HG03095 (cell line): ENCODE results near the gene DNM3.
"Not testable (repeated sequence)": the region's sequence is repeated elsewhere in the genome, so short reads cannot be mapped to it uniquely, and the experiment has no call there.

Source experiments
- ATAC-seq: cut with Tn5 transposase; IDR thresholded peaks from one replicate; pipeline ENCODE4 v1.9.1; 2021; ENCODE audit warnings: moderate library complexity; ENCODE audit not compliant: unreplicated experiment

The DNM3 gene

GRCh38 chr1:172344444-172344843 lies 503.1 kb downstream of the DNM3 start:
- ATAC-seq = no peak

GRCh38 chr1:172345077-172345476 lies 503.8 kb downstream of the DNM3 start:
- peak; percentile 36 for ATAC-seq

- no peak for ATAC-seq
Measured at GRCh38 chr1:172347416-172347815, 506.1 kb downstream of the DNM3 start.

GRCh38 chr1:172350856-172351255 lies 509.6 kb downstream of the DNM3 start:
- no peak for ATAC-seq

- no peak for ATAC-seq
Measured at GRCh38 chr1:172351346-172351745, 510.0 kb downstream of the DNM3 start.

GRCh38 chr1:172351754-172352161 lies 510.5 kb downstream of the DNM3 start:
- no peak for ATAC-seq

GRCh38 chr1:172352435-172352834 lies 511.1 kb downstream of the DNM3 start:
- ATAC-seq = no peak

GRCh38 chr1:172354291-172355274 lies 513.3 kb downstream of the DNM3 start:
- no peak for ATAC-seq

- ATAC-seq = no peak
Measured at GRCh38 chr1:172356620-172357019, 515.3 kb downstream of the DNM3 start.

- peak; percentile 7 for ATAC-seq
Measured at GRCh38 chr1:172357753-172358385, 516.6 kb downstream of the DNM3 start.

GRCh38 chr1:172359491-172359999 lies 518.2 kb downstream of the DNM3 start:
- no peak for ATAC-seq

- no peak for ATAC-seq
Measured at GRCh38 chr1:172360511-172360910, 519.2 kb downstream of the DNM3 start.

- no peak for ATAC-seq
Measured at GRCh38 chr1:172360985-172361384, 519.7 kb downstream of the DNM3 start.

GRCh38 chr1:172363852-172364251 lies 522.6 kb downstream of the DNM3 start:
- ATAC-seq = no peak

- not testable (repeated sequence) for ATAC-seq
Measured at GRCh38 chr1:172371646-172372045, 530.3 kb downstream of the DNM3 start.

- no peak for ATAC-seq
Measured at GRCh38 chr1:172373864-172374263, 532.6 kb downstream of the DNM3 start.

GRCh38 chr1:172375211-172375631 lies 533.9 kb downstream of the DNM3 start:
- no peak for ATAC-seq

GRCh38 chr1:172376431-172376830 lies 535.1 kb downstream of the DNM3 start:
- no peak for ATAC-seq

- no peak for ATAC-seq
Measured at GRCh38 chr1:172377565-172377964, 536.3 kb downstream of the DNM3 start.

GRCh38 chr1:172378109-172378760 lies 536.9 kb downstream of the DNM3 start:
- ATAC-seq = no peak
